Activated CD4-positive, alpha-beta T cell treated with anti-CD3 and anti-CD28 coated beads for 36 hours (primary cell): ENCODE measurements around the gene SLC5A1. TPM values are rescaled to one million over a fixed set of nuclear protein-coding genes. Genes with fewer than 3 reads are reported as not detected.
A peak's percentile ranks its signal among the peaks of the same experiment; 100 is the strongest.

Experiments
- ATAC-seq: fragments of 200-7000 bp; cut with Tn5 transposase; one replicate; pipeline ENCODE4 v1.10.0; 2021; ENCODE audit warnings: mild to moderate bottlenecking, moderate library complexity
- CTCF ChIA-PET: fragments of 350-600 bp; sonication (Branson Sonifier 250); formaldehyde crosslinking; loops from one replicate; lab custom pipeline; 2021; ENCODE audit warnings: antibody characterized with exemption; lab: Charles Lee
- POLR2A ChIA-PET: fragments of 350-600 bp; sonication (Branson Sonifier 250); formaldehyde crosslinking; loops from one replicate; lab custom pipeline; 2021; ENCODE audit warnings: antibody characterized with exemption, inconsistent platforms; lab: Charles Lee
- DNase-seq: peaks from one replicate; pipeline ENCODE4 v3.0.0-alpha.2; 2020
- H3K27ac Mint-ChIP-seq: one replicate; pipeline ENCODE4 v1.8.0; 2021; ENCODE audit warnings: mixed read lengths
- H3K27me3 Mint-ChIP-seq: one replicate; pipeline ENCODE4 v1.8.0; 2021; ENCODE audit warnings: mixed read lengths
- H3K36me3 Mint-ChIP-seq: one replicate; pipeline ENCODE4 v1.8.0; 2021; ENCODE audit warnings: low read depth, mixed read lengths
- H3K4me1 Mint-ChIP-seq: one replicate; pipeline ENCODE4 v1.8.0; 2021; ENCODE audit warnings: mixed read lengths
- H3K4me3 Mint-ChIP-seq: one replicate; pipeline ENCODE4 v1.8.0; 2021; ENCODE audit warnings: mild to moderate bottlenecking, moderate library complexity, mixed read lengths
- H3K9me3 Mint-ChIP-seq: one replicate; pipeline ENCODE4 v1.8.0; 2021; ENCODE audit warnings: low read depth, mixed read lengths
- intact Hi-C, 2 experiments: fragments of 100-400 bp; cut with DNase I in 1 of 2; cut with micrococcal nuclease in 1 of 2; formaldehyde crosslinking; loops; one replicate each; pipeline versions ENCODE4 v1.14.2 to v1.15.1; 2022 to 2024; cut with DNase I, micrococcal nuclease
- total RNA-seq, 2 experiments: library from RNA; stranded (reverse); gene quantifications; one replicate each; pipeline ENCODE4 v1.2.3, GENCODE V29; 2021

SLC5A1 gene
- not detected for total RNA-seq

DNA sequence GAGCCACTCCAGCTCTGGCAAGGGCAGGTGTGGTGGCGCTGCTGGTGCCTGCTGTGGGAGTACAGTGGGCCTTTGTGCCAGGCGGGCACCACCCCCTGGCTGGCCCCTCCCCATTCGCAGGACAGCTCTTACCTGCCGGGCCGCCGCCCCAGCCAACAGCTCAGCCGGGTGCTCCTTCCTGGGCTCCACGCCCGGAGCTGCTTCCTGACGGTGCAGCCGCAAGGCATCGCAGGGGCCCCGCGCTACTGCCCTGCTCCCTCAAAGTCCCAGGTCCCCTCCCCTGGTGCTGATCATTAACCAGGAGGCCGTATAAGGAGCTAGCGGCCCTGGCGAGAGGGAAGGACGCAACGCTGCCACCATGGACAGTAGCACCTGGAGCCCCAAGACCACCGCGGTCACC, at the start of gene SLC5A1:
TSS of gene SLC5A1 (plus strand) at position 338 of the 400 bp plus-strand sequence. CDS start at position 359, 21 bp downstream.
- CTCF ChIA-PET: no interaction called here
- DNase-seq: no peak
- ATAC-seq: no peak
- intact Hi-C loops: no loop called here
- Mint-ChIP-seq H3K4me3 (no peak within 1 kb of the TSS), H3K27ac (no peak within 1 kb of the TSS), H3K9me3 (no peaks in the 10 kb centered on the region), H3K4me1 (no peaks in the 10 kb centered on the region), H3K27me3 (peaks cover 62% of the 10 kb centered on the region), H3K36me3 (no peaks in the 10 kb centered on the region)
- POLR2A ChIA-PET: interaction anchor here (0.5 kb wide), 1 partner anchor 86 kb away, joined by 3 read pairs; no protein-coding TSS in a partner anchor

DNA sequence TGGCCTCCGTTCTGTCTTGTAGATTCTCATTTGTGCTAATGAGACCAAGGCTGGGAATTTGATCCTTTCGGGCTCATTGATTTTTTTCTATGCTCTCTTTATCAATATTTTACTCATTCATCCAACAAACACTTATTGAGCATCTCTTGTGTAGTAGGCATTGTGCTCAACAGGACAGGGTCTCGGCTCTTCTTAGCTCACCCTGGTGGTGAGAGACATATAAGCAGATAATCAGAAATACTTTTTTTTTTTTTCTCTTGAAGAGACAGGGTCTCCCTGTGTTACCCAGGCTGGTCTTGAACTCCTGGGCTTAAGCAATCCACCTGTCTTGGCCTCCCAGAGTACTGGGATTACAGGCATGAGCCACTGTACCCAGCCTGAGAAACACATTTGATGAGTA, 48.0 kb upstream of the SLC5A1 start:
- intact Hi-C loops: no loop called here
- ChIA-PET POLR2A (no interaction called here), CTCF (interaction anchor here (0.9 kb wide), 1 partner anchor 25 kb away, joined by 3 read pairs; no protein-coding TSS in a partner anchor)
- Mint-ChIP-seq H3K4me3 (no peak overlapping the region), H3K4me1 (no peaks in the 10 kb centered on the region), H3K27me3 (peaks cover 2% of the 10 kb centered on the region), H3K9me3 (no peaks in the 10 kb centered on the region), H3K36me3 (no peaks in the 10 kb centered on the region), H3K27ac (no peak overlapping the region)
- DNase-seq: no peak
- ATAC-seq: no peak

GRCh38 chr22:31995807-31996206, 47.3 kb upstream of the SLC5A1 start:
- ATAC-seq (no peak), DNase-seq (no peak)
- intact Hi-C loops: no loop called here
- no peaks in the 10 kb centered on the region for H3K4me1 Mint-ChIP-seq
- no peak overlapping the region for H3K4me3 Mint-ChIP-seq
- ChIA-PET CTCF (interaction anchor here (0.9 to 1.1 kb wide), 2 partner anchors 16 to 25 kb away, joined by 3 read pairs; no protein-coding TSS in a partner anchor), POLR2A (no interaction called here)
- H3K9me3 Mint-ChIP-seq: no peaks in the 10 kb centered on the region
- no peak overlapping the region for H3K27ac Mint-ChIP-seq
- peaks cover 2% of the 10 kb centered on the region for H3K27me3 Mint-ChIP-seq
- no peaks in the 10 kb centered on the region for H3K36me3 Mint-ChIP-seq

DNA sequence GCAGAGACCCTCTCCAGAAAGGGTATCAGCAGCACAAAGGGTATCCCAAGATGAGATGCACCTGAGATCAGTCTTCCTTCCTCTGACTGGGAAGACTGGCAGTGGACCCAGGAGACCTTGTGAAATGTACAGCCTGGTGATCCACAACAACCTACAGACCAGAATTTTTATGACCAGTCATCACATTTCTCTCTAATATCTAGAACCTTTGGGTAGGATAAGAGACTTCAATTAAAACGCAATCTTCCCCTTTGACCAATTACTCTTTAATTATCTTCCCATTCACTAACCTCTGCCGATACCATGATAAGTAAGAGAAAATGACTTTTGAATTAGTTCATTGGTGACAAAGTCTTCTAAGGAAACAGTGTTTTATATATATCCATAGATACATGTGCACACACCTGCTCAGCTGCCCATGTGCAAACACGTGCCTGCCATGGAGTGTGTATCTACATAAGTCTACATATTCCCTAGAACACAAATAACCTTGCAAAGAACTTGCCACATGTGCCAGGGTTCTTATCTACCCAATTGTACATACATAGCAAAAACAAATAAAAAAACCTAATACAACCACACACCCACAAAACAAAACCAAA, 44.2 kb upstream of the SLC5A1 start:
- POLR2A ChIA-PET: no interaction called here
- no peak for DNase-seq
- Mint-ChIP-seq H3K36me3 (no peaks in the 10 kb centered on the region), H3K27ac (no peak overlapping the region), H3K4me1 (no peaks in the 10 kb centered on the region), H3K9me3 (no peaks in the 10 kb centered on the region), H3K4me3 (no peak overlapping the region), H3K27me3 (peaks cover 2% of the 10 kb centered on the region)
- intact Hi-C loops: no loop called here
- CTCF ChIA-PET: no interaction called here
- no peak for ATAC-seq

DNA sequence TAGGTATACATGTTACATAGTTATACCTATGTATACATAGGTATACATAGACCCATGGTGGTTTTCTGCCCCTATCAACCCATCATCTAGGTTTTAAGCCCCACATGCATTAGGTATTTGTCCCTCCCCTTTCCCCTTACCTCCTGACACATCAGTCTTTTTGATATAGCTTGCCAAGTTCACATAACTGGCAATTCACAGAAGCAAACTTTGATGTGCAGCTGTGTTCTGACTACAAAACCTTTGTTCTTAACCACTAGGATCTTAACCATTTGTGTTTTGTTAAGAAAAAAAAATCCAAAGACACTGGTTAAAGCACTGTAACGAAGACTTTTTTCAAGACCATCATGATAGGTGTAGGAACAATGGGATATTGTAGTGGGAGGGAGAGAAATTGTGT, 42.9 kb upstream of the SLC5A1 start:
- no peak for ATAC-seq
- CTCF ChIA-PET: no interaction called here
- no peak for DNase-seq
- no peaks in the 10 kb centered on the region for H3K4me1 Mint-ChIP-seq
- intact Hi-C loops: no loop called here
- no peak overlapping the region for H3K27ac Mint-ChIP-seq
- H3K4me3 Mint-ChIP-seq: no peak overlapping the region
- H3K9me3 Mint-ChIP-seq: no peaks in the 10 kb centered on the region
- no peaks in the 10 kb centered on the region for H3K36me3 Mint-ChIP-seq
- H3K27me3 Mint-ChIP-seq: peaks cover 2% of the 10 kb centered on the region
- POLR2A ChIA-PET: no interaction called here

GRCh38 chr22:32005453-32005852, 37.6 kb upstream of the SLC5A1 start:
- H3K36me3 Mint-ChIP-seq: no peaks in the 10 kb centered on the region
- ATAC-seq (no peak), DNase-seq (no peak)
- H3K27ac Mint-ChIP-seq: no peak overlapping the region
- CTCF ChIA-PET: no interaction called here
- H3K4me1 Mint-ChIP-seq: no peaks in the 10 kb centered on the region
- H3K9me3 Mint-ChIP-seq: no peaks in the 10 kb centered on the region
- POLR2A ChIA-PET: no interaction called here
- intact Hi-C loops: no loop called here
- H3K4me3 Mint-ChIP-seq: no peak overlapping the region
- H3K27me3 Mint-ChIP-seq: peaks cover 3% of the 10 kb centered on the region

GRCh38 chr22:32013200-32013599, 29.9 kb upstream of the SLC5A1 start:
- H3K27me3 Mint-ChIP-seq: peaks cover 14% of the 10 kb centered on the region
- H3K4me3 Mint-ChIP-seq: no peak overlapping the region
- ChIA-PET POLR2A (no interaction called here), CTCF (interaction anchor here (0.6 kb wide), 1 partner anchor 57 kb away, joined by 3 read pairs; no protein-coding TSS in a partner anchor)
- no peak overlapping the region for H3K27ac Mint-ChIP-seq
- intact Hi-C loops: no loop called here
- no peaks in the 10 kb centered on the region for H3K4me1 Mint-ChIP-seq
- ATAC-seq (no peak), DNase-seq (no peak)
- H3K9me3 Mint-ChIP-seq: peaks cover 19% of the 10 kb centered on the region
- peaks cover 5% of the 10 kb centered on the region for H3K36me3 Mint-ChIP-seq

DNA sequence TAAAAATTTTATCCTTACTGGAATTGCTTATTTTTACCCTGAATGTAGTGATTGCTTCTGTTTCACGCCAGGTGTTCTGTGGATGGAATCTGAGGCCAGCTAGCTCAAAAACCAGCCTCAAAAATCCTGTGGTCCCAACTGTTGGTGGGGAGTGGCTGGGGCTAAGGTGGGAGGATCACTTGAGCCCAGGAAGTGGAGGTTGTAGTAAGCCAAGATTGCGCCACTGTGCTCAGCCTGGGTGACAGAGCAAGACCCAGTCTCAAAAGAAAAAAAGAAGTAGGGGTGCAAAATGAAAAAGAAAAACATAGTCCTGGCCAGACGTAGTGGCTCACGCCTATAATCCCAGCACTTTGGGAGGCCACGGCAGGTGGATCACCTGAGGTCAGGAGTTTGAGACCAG, 27.0 kb upstream of the SLC5A1 start:
- H3K27ac Mint-ChIP-seq: no peak overlapping the region
- CTCF ChIA-PET: interaction anchor here (0.6 kb wide), 1 partner anchor 224 kb away, joined by 3 read pairs; no protein-coding TSS in a partner anchor
- H3K36me3 Mint-ChIP-seq: peaks cover 5% of the 10 kb centered on the region
- H3K27me3 Mint-ChIP-seq: peaks cover 21% of the 10 kb centered on the region
- ATAC-seq (no peak), DNase-seq (no peak)
- intact Hi-C loops: no loop called here
- peaks cover 8% of the 10 kb centered on the region for H3K4me1 Mint-ChIP-seq
- POLR2A ChIA-PET: no interaction called here
- H3K9me3 Mint-ChIP-seq: peaks cover 19% of the 10 kb centered on the region
- H3K4me3 Mint-ChIP-seq: no peak overlapping the region

DNA sequence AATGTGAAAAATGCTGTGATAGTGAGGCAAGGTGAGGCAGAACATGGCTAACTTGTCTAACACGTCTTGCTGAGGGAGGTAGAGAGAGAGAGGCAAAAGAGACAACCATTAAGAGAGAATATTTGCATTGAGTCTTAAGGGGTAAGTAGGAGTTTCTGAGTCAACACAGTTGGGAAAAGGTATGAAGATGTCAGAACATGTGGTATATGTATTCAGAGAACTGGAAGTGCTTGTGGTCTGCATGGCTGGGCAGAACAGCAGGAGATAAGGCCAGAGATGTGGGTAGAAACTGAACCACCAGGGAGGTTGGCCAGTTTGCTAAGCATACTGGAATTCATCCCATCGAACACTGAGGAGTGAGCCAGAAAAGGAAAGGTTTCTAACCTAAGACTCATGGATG, 25.0 kb upstream of the SLC5A1 start:
- Mint-ChIP-seq H3K4me1 (peaks cover 8% of the 10 kb centered on the region), H3K4me3 (no peak overlapping the region), H3K9me3 (peaks cover 9% of the 10 kb centered on the region), H3K27ac (no peak overlapping the region), H3K27me3 (peaks cover 26% of the 10 kb centered on the region), H3K36me3 (peaks cover 5% of the 10 kb centered on the region)
- ATAC-seq (no peak), DNase-seq (no peak)
- POLR2A ChIA-PET: no interaction called here
- intact Hi-C loops: no loop called here
- CTCF ChIA-PET: no interaction called here

DNA sequence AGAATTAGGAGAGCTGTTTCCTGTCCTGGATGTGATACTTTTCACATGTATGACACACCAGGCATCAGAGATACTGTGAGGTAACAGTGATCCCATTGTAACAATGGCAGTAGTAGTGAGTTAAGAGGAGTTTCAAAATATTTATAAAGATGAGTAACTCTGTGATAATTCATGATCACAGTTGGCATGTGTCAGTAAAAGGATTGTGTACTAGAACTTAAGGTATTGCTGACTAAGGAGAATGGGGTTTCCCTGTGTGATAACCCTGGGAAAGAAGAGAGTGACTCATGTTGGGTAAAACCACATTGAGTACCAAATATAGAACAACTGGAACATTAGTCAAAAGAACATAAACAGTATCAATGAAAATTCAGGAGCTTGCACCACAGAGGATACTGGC, 22.9 kb upstream of the SLC5A1 start:
- Mint-ChIP-seq H3K9me3 (peaks cover 2% of the 10 kb centered on the region), H3K4me3 (no peak overlapping the region), H3K27ac (no peak overlapping the region), H3K4me1 (peaks cover 8% of the 10 kb centered on the region), H3K36me3 (no peaks in the 10 kb centered on the region), H3K27me3 (peaks cover 26% of the 10 kb centered on the region)
- peak; percentile 86 for ATAC-seq
- DNase-seq: no peak
- intact Hi-C loops: loop anchor here in 1 of 2 experiments (1.0 to 5.0 kb wide), 2 partner anchors 31 to 357 kb away; no protein-coding TSS in a partner anchor
- ChIA-PET POLR2A (no interaction called here), CTCF (no interaction called here)

DNA sequence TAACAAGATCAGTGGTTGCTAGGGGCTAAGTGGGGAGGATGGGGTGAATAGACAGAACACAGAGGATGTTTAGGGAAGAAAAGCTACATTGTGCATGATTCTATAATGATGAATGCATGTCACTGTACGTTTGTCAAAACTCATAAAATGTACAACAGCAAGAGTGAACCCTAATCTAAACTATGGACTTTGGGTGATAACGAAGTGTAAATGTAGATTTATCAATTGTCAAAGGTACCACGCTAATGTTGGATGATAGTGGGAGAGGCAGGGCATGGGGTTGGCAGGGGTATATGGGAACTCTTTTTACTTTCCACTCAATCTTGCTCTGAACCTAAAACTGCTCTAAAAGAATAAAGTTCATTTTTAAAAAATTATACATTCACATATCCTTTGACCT, 21.3 kb upstream of the SLC5A1 start:
- POLR2A ChIA-PET: no interaction called here
- intact Hi-C loops: loop anchor here in 1 of 2 experiments (5.0 kb wide), 1 partner anchor 356 kb away; no protein-coding TSS in a partner anchor
- peaks cover 2% of the 10 kb centered on the region for H3K9me3 Mint-ChIP-seq

GRCh38 chr22:32023251-32023827, 19.7 kb upstream of the SLC5A1 start:
- peaks cover 8% of the 10 kb centered on the region for H3K4me1 Mint-ChIP-seq
- CTCF ChIA-PET: no interaction called here
- DNase-seq (no peak), ATAC-seq (no peak)
- peaks cover 14% of the 10 kb centered on the region for H3K27me3 Mint-ChIP-seq
- no peaks in the 10 kb centered on the region for H3K9me3 Mint-ChIP-seq
- POLR2A ChIA-PET: no interaction called here
- no peaks in the 10 kb centered on the region for H3K36me3 Mint-ChIP-seq
- intact Hi-C loops: loop anchor here in 1 of 2 experiments (5.0 kb wide), 1 partner anchor 354 kb away; no protein-coding TSS in a partner anchor
- H3K4me3 Mint-ChIP-seq: no peak overlapping the region
- no peak overlapping the region for H3K27ac Mint-ChIP-seq

More for the DNA sequence above, 21.3 kb upstream of the SLC5A1 start:
- ATAC-seq (no peak), DNase-seq (no peak)
- H3K27ac Mint-ChIP-seq: no peak overlapping the region
- H3K4me1 Mint-ChIP-seq: peaks cover 8% of the 10 kb centered on the region
- no peaks in the 10 kb centered on the region for H3K36me3 Mint-ChIP-seq
- CTCF ChIA-PET: interaction anchor here (0.5 kb wide), 1 partner anchor 397 kb away, joined by 3 read pairs; no protein-coding TSS in a partner anchor
- no peak overlapping the region for H3K4me3 Mint-ChIP-seq
- peaks cover 27% of the 10 kb centered on the region for H3K27me3 Mint-ChIP-seq
